Cardiac fibroblast (primary cell): ENCODE results near the gene FYB1.

Experiments
- DNase-seq, 2 donors: peaks; one replicate each; pipeline versions ENCODE4 v3.0.0 to v3.0.0-alpha.2; 2010; ENCODE audit warnings: low read depth in 2 of 2
- H3K4me3 ChIP-seq, 2 donors: replicated peaks in 1 of 2; 1 replicate in 1 of 2; 2 replicates in 1 of 2; pipeline ENCODE4 v1.5.1; 2011; ENCODE audit warnings: low read depth in 2 of 2, low read length in 2 of 2, mild to moderate bottlenecking in 2 of 2, moderate library complexity in 1 of 2
- TF ChIP-seq, protein P1 (sequence below): IDR thresholded peaks from one replicate; pipeline ENCODE4 v1.5.1; 2011; ENCODE audit warnings: low read depth, mild to moderate bottlenecking, low read length, inconsistent platforms

FYB1 gene

DNA sequence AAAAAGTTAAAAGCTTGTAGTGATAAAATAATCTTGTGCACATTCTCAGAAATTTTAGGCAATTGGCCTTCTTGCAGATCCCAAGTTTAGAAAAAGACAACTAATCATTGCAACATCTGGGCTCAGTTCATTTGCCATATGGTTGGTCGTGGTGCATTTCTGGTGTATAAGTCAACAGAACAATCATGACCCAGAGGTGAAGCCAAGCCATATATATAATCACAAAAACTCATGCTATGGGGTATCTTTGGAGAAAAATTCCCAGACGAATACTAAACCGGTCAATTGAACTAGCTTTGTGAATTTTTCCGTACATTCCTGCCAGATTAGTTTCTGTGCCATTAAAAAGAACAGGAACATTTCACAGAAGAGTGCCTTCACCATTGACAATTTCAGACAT is 50.3 kb downstream of the FYB1 start:
- TF ChIP-seq, protein P1, sequence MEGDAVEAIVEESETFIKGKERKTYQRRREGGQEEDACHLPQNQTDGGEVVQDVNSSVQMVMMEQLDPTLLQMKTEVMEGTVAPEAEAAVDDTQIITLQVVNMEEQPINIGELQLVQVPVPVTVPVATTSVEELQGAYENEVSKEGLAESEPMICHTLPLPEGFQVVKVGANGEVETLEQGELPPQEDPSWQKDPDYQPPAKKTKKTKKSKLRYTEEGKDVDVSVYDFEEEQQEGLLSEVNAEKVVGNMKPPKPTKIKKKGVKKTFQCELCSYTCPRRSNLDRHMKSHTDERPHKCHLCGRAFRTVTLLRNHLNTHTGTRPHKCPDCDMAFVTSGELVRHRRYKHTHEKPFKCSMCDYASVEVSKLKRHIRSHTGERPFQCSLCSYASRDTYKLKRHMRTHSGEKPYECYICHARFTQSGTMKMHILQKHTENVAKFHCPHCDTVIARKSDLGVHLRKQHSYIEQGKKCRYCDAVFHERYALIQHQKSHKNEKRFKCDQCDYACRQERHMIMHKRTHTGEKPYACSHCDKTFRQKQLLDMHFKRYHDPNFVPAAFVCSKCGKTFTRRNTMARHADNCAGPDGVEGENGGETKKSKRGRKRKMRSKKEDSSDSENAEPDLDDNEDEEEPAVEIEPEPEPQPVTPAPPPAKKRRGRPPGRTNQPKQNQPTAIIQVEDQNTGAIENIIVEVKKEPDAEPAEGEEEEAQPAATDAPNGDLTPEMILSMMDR: no peak
- H3K4me3 ChIP-seq: no peak overlapping the region
- peak in 1 of 2 donors; percentile 40 for DNase-seq

DNA sequence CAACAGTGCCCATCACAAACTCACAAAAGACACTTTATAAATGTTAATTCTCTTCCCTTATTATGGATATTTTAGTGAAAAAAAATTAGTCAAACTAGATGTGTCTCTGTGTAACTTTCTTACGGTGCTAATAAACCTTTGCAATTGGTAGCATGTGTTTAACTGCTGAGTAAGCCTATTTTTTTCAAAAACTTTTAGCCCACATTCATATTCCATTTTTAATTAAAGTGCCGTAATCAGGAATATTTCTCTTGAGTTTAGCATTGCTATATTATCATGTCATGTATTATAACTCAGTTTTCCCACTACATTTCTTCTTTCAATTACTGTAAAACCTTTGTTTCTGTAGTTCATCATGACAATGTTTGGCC is 51.4 kb downstream of the FYB1 start:
- no peak for DNase-seq
- TF ChIP-seq, protein P1: no peak
- no peak overlapping the region for H3K4me3 ChIP-seq

DNA sequence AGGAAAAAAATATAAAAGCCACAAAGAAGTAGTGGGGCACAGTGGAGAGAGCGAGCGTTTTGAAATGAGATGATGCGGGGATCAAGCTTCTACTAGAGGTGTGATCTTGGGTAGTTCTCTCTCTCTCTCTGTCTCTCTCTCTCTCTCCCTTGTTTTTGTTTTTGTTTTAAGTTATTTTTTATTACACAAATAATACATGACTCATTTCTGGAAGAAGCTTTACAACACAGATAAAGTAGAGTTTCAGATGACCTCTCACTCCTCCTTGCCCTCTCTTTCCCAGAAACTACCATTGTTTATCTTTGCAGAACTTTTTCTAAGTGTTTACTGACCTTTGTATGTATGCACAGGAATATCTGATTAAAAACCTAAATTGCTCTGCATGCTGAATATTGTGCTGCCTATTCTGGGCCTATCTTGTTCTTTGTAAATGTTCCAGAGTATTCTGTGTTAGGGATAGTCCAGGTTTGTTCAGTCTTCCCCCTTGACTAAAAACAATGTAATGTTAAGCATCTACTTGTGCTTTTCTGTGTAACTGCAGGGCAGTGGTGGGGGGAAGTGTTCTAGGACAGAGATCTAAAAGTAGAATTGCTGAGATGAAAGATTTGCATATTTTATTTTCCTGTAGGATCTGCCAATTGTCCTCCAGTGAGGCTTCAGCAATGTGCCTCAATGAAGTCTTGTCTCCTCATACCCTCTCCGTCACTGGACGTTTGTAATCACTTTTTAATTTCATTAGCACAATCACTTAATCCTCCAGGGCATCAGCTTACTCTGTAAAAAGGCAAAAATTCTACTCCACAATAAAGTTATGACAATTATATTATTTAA is 52.0 kb downstream of the FYB1 start:
- TF ChIP-seq, protein P1: no peak
- no peak overlapping the region for H3K4me3 ChIP-seq
- DNase-seq: no peak

DNA sequence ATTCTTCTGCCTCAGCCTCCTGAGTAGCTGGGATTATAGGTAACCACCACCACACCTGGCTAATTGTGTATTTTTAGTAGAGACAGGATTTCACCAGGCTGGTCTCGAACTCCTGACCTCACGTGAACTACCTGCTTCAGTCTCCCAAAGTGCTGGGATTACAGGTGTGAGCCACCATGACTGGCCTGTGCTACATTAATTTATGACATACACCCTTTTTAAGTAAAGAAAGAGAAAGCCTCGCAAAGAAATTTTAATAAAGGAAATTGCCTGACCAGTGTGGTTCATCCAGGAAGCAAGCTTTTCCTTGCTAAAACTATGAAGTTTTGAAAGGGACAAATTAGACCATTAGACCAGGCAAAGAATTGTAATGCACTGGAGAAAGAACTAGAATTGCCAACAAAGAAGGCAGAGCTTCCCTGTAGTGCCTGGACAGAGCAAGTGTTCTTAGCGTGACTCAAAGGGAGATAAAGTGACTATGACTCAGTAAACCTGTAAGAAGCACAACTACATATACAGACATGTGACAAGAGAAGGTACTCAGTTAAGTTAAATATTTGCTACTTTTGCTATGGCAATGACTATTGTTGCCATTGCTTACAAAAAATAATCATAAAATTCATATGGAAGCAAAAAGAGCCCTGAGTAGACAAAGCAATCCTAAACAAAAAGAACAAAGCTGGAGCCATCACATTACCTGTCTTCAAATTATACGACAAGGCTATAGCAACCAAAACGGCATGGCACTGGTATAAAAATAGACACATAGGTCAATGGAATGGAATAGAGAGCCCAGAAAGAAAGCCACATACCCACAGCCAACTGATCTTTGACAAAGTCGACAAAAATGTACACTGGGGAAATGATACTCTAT is 54.6 kb downstream of the FYB1 start:
- DNase-seq: peak in 1 of 2 donors; percentile 28
- no peak overlapping the region for H3K4me3 ChIP-seq
- TF ChIP-seq, protein P1: no peak

DNA sequence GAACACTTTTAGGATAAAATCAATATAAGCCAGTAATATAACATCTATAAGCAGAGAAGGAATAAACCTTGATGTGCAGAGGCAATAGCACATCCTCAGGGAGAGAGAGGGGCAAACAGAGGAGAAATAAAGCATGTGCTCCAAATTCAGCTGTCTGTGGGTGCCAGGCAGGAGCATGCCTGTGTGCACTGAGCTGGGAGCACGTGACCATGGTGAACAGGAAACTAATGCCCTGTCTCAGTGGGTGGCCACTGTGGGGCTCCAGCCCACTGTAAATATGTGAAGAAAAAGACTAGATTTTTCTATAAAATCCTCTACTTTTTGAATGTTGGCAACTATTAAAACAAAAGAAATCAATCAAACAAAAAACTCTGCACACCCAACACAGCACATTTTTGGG is 55.3 kb downstream of the FYB1 start:
- TF ChIP-seq, protein P1: no peak
- no peak for DNase-seq
- no peak overlapping the region for H3K4me3 ChIP-seq

DNA sequence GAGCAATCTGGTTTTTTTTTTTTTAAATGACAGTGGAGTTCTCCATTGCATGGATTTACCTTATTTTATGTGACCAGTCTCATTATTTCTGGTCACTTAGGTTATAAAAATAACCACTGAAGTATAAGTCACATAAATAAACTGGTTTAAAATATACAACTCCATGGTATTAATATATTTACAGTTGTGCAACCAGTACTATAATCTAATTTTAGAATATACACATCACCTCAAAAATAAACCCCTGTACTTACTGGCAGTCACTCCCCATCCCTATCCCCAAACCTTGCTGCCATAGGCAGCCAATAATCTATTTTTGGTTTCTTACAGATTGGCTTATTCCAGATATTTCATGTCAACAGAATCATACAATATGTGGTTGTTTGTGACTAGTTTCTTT is 57.8 kb downstream of the FYB1 start:
- DNase-seq: no peak
- TF ChIP-seq, protein P1: no peak
- no peak overlapping the region for H3K4me3 ChIP-seq
